Spleen (tissue), 7 donors: Measurements from ENCODE around the gene ETDC.

Experiments
- POLR2AphosphoS5 ChIP-seq, 3 donors: sonication (generic); formaldehyde crosslinking; IDR thresholded peaks; one replicate each; pipeline ENCODE4 v1.5.1; 2017; ENCODE audit warnings: antibody characterized with exemption in 3 of 3
- TF ChIP-seq, protein P1 (sequence below), 11 experiments: fragments of 200-600 bp in 7 of 11; fragments of 450-650 bp in 4 of 11; sonication (generic) in 4 of 11; IDR thresholded peaks in 8 of 11; conservative IDR thresholded peaks in 3 of 11; 1 replicate in 7 of 11; 2 replicates in 4 of 11; pipeline versions ENCODE4 v1.4.0 to v1.8.0; 2016 to 2021; ENCODE audit warnings: antibody characterized with exemption in 11 of 11, inconsistent platforms in 4 of 11, mild to moderate bottlenecking in 1 of 11
- donor health status: DM: no; HTN: no; CAD: no; lungs with moderate emphysema.
- donor health status: DM: no; HTN: no; CAD: no.
- donor health status: DM: no; HTN: no; CAD: no.

DNA sequence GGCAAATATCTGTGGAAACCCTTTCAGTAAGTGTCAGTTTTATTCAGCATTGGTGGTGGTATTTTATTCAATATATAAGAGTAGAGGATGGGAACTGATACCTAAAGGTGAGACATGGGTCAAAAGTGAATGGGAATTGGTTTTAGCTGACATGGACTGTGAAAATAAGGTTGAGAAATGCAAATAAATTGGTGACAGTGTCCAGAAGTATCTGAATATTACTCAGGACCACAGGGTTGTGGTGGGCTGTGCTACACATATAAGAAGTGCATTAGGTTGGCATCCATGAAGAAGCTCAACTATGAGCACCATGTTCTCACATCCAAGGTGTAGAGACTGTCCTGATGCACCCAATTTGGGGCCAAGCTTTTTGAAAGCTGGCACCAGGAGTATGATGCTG is 45.0 kb downstream of the ETDC start:
- TF ChIP-seq, protein P1, sequence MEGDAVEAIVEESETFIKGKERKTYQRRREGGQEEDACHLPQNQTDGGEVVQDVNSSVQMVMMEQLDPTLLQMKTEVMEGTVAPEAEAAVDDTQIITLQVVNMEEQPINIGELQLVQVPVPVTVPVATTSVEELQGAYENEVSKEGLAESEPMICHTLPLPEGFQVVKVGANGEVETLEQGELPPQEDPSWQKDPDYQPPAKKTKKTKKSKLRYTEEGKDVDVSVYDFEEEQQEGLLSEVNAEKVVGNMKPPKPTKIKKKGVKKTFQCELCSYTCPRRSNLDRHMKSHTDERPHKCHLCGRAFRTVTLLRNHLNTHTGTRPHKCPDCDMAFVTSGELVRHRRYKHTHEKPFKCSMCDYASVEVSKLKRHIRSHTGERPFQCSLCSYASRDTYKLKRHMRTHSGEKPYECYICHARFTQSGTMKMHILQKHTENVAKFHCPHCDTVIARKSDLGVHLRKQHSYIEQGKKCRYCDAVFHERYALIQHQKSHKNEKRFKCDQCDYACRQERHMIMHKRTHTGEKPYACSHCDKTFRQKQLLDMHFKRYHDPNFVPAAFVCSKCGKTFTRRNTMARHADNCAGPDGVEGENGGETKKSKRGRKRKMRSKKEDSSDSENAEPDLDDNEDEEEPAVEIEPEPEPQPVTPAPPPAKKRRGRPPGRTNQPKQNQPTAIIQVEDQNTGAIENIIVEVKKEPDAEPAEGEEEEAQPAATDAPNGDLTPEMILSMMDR (IDR thresholded peaks at IDR 0.05 in 8 of 11, conservative IDR thresholded peaks at IDR 0.05 in 3 of 11) = no peak
- no peak for TF ChIP-seq POLR2AphosphoS5 (IDR thresholded peaks at IDR 0.05)
